Left cardiac atrium (tissue), 4 donors: Measurements from ENCODE around the gene LRIG3. TPM values are rescaled to one million over a fixed set of nuclear protein-coding genes. Genes with fewer than 3 reads are reported as not detected.
"Not testable (repeated sequence)": the region's sequence is repeated elsewhere in the genome, so short reads cannot be mapped to it uniquely, and the experiment has no call there.

ENCODE experiments used
- ATAC-seq, 2 donors: fragments of 200-7000 bp; cut with Tn5 transposase; one replicate each; pipeline ENCODE4 v1.9.1; 2020; ENCODE audit warnings: mild to moderate bottlenecking in 2 of 2, moderate library complexity in 2 of 2
- DNase-seq: peaks from one replicate; pipeline ENCODE4 v3.0.0-alpha.2; 2020
- intact Hi-C, 2 donors: fragments of 100-400 bp; cut with DNase I; formaldehyde crosslinking; loops; one replicate each; pipeline versions ENCODE4 v1.14.1 to v1.15.1; 2022 to 2023
- total RNA-seq, 2 donors: library from RNA; stranded (reverse); fragmentation: NEBNext Ultra II Directional; extraction: Animal tissue kit (Norgen Biotek cat#: 25700); gene quantifications; one replicate each; pipeline ENCODE4 v1.2.1, GENCODE V29; 2021
- donor health status: DM: no; HTN: yes; CAD: no.
- donor health status: DM: no; HTN: yes; CAD: no; lungs with severe emphysema.
- donor health status: DM: yes; HTN: yes; CAD: no.
- donor health status: Dilated cardiomyopathy.

The LRIG3 gene
- total RNA-seq, 2 donors from 2014 or later = 7.3 to 13.0 TPM

DNA sequence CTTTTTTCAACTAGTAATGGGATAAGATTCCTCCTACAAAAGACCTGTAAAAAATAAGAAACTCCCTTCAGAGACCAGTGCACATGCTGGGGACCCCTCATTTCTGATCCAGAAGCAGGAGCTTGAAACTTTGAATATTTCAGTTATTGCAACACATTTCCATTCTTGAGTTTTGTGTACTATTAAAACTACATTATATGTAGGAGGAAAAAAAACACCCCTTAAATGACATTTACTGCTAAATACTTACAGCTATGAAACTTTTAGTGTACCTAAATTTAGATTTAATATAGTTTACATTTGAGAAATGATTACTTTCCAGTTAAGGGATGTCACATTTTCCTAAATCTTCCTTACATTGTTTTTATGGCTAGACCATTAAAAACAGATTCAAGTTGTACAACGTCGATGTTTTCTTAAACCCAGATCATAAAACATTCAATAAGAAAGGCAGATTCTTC is 4.1 kb downstream of the LRIG3 start:
- DNase-seq = no peak
- intact Hi-C loops = no loop called here
- ATAC-seq = no peak

DNA sequence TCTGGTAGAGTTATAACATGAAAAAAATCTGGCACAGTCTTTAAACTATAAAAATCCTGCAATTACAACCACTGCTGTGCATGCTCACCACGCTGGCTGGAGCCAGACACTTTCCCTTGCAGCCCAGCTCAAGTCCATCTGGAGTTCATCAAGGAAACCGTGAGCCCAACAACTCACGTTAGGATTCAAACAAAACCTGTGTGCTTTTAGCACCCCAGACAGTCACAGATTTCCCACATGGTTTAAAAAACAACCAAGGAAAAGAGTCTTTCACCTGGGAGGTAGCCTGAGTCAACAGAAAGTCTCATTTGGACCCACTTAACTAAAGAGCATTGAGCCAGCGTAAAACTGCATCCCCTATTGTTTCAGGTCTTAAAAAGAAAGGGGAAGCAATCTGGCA is 4.7 kb downstream of the LRIG3 start:
- ATAC-seq (peak in 1 of 2 donors; percentile 10), DNase-seq (no peak)
- intact Hi-C loops = no loop called here

DNA sequence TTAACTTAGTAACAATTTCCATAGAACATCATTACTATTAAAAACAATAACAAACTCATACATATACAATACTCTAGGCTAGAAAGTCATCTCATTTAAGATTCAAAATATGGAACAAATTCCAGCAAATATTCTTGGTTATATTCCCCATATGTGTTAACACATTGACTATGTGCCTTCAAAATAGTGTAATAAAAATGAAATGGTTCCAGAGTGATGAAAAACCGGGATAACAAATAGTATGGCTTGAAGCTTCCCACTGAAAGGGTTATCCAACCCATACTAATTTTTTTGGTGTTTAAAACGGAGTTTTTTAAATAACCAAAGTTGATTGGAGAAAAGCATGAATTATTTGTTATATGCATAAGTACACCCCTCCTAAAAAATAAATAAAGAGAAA is 5.3 kb downstream of the LRIG3 start:
- no peak for DNase-seq
- intact Hi-C loops = no loop called here
- ATAC-seq = no peak

DNA sequence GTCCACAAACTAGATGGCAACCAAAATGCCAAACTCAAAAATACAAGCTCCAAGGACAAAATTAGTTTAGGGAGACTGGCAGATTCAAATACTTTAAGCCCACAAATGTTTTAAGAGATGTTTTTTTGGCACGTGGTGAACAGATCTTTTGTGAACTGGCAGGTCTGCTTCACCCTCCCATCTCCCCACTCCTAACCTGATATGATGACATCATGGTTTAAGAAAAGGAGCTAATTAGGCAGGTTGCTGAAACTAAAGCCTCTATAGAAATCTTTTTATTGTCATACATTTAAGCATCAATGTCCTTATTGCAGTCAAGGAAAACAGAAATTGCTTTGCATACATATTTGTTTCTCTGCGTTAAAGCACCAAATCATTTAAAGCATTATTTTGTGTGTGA is 5.8 kb downstream of the LRIG3 start:
- intact Hi-C loops = no loop called here

DNA sequence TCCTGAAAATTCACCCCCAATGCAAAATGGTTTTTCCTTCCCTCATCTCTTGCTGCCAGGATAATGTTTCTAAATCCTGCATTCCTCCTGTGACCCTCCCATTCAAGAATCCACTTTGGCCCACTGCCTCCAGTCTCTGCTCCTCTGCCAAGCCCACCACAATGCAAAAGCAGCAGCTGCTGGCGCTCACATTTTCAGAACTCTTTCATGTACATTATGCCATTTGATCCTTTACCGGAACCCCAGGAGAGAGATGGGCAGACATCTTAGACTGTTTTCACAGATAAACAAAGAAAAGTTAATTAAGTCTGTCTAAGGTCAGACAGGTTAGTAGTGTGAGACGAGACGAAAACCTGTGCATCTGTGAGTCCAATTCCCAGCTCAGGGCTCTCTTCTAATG is 12.9 kb downstream of the LRIG3 start:
- DNase-seq (no peak), ATAC-seq (no peak)
- intact Hi-C loops = no loop called here

More for the DNA sequence above, 5.8 kb downstream of the LRIG3 start:
- DNase-seq (no peak), ATAC-seq (no peak)

DNA sequence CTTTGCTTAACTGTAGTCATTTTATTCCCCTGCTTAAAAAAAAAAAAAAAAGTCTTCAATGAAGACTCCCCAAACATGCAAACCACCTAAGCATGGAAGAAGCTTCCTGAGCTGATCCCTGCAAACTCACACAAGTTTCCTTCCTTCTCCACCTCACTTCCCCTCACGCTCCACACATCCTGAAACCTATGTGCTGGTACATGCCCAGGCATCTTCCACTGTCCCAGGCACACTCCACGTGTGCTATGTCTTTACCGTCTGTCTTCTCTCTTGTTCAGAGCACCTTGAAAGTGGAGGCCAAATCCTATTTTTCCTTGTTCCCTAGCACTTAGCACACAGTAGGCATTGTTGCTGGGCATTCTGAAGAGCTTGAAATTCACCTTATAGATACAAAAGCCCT is 13.4 kb downstream of the LRIG3 start:
- no peak for ATAC-seq
- no peak for DNase-seq
- intact Hi-C loops = no loop called here

DNA sequence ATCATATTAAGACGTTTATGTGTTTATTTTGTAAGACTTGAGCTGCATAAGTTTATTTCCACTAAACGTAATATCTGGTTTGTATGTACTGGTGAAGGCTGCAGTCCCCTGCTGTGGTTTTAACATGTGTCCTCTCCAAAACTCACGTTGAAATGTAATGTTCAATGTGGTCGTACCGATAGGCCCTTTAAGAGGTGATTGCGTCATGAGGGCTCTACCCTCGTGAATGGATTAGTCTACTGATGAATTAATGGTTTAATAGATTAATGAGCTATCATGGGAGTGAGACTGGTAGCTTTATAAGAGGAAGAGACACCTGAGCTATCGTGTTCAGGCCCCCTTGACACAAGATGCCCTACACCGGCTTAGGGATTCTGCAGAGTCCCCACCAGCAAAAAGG is 14.9 kb downstream of the LRIG3 start:
- DNase-seq = no peak
- no peak for ATAC-seq
- intact Hi-C loops = no loop called here

DNA sequence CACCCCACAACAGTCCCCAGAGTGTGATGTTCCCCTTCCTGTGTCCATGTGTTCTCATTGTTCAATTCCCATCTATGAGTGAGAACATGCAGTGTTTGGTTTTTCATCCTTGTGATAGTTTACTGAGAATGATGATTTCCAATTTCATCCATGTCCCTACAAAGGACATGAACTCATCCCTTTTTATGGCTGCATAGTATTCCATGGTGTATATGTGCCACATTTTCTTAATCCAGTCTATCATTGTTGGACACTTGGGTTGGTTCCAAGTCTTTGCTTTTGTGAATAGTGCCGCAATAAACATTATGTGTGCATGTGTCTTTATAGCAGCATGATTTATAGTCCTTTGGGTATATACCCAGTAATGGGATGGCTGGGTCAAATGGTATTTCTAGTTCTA is 17.6 kb downstream of the LRIG3 start:
- DNase-seq, intact Hi-C loops, ATAC-seq: not testable (repeated sequence)

DNA sequence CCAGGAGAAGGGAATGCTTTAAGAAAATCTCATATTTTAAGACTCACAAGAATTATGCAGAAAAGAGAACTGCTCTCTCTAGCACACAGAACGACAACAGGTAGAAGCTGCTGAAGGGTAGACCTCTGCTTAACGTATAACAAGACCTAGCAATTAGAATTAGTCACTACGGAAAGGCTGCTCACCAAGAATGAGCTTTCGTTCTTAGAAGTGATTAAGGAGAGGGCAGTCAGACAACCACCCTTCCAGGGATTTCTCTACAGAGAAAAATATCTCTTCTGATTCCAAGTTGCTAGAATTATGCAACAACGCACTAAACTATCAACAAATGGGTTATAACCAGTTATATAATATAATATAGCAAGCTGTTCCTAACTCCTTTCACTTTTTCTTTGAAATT is 18.6 kb downstream of the LRIG3 start:
- ATAC-seq = peak in 1 of 2 donors; percentile 53
- no peak for DNase-seq
- intact Hi-C loops = no loop called here

DNA sequence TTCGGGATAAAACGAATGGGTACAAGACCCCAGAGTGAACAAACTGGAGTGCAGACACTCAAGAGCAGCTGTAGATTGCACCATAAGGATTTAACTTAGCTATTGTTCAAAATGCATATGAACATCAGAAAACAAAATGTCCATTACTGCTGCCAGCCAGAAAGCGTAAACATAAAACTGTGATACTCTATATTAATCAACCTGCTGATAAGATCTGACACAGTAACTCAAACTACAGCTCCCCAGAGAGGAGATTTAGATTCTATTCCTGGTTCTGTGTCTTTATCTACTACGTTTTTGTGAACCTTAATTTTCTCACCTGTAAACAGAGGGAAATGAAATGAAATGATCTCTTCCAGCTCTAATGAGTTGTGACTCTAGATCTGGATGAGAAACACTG is 22.3 kb downstream of the LRIG3 start:
- intact Hi-C loops = no loop called here
- DNase-seq = no peak

DNA sequence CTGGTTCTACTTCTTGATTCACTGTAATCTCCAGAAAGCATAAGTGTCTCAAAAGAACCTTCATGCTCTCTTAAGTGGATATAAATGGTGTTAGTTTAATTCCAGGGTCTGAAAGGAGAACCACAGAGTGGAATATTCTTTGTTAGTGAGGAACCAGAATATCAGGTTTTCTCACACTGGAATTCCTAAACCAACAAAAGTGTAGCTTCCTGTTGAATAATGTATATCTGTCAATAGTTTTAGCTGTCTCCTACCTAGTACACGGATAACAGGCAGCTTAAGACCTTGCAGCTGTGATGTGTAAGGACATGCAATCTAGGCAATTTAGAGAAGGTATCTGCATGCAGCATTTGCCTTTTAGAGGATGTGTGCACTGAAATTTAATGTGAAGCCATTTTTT is 24.0 kb downstream of the LRIG3 start:
- intact Hi-C loops = no loop called here
- no peak for ATAC-seq
- no peak for DNase-seq

More for the DNA sequence above, 22.3 kb downstream of the LRIG3 start:
- no peak for ATAC-seq

DNA sequence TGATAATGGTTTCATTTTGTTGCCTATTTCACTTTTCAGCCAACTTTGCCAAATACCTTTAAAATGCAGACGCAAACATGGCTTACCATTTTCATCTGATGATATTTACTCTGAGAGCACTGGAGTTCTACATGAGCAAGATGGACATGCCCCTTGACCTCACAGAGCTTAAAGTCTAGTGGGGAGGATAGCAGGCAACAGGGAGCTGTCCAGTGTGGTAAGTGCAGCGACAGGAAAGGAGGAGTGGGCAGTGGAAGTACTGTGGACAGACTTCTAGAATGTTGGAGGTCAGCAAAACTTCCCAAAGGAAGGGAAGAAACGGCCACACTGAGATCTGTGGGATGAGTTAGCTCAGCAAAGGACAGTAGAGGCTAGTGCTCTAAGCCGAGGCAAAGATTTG is 25.3 kb downstream of the LRIG3 start:
- intact Hi-C loops = no loop called here
- DNase-seq (no peak), ATAC-seq (peak; percentile 36 to 47)

DNA sequence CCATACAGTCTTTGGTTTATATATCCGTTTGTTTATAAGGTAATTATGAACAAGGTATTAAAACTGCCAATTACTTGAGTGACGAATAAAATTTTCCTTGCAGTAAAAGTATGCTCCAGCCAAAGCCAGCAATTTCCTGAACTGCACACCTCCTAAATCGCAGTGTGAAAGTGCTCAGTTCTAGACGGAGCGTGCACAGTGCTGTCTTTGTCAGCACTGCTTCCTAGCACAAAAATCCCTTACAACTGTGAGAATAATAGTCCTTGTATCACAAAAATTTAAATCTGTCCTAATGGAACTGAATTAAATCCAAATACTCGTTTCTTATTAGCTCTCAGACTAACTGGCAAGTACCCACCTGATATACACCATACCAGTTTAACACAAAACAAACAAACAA is 26.3 kb downstream of the LRIG3 start:
- intact Hi-C loops = no loop called here
- no peak for DNase-seq
- ATAC-seq = no peak

DNA sequence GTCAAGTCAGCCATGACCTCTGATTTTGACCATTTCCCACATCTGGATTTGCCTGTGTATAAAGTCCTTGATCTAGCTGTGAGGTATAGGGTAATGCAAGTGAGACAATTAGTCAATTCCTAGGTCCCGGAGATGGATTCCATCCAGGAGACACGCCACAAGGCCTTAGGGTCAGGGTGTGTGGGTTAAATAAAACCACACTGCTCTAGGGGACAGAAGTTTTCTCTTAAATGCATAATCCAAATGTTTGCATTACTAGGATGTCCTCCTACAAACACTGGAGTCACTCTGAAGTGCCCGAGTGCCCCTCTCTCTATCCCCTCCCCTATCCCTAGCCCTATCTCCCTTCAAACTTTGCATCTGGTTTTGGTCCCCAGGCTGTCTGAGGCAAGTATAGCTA is 26.8 kb downstream of the LRIG3 start:
- intact Hi-C loops = no loop called here
- DNase-seq (no peak), ATAC-seq (no peak)

DNA sequence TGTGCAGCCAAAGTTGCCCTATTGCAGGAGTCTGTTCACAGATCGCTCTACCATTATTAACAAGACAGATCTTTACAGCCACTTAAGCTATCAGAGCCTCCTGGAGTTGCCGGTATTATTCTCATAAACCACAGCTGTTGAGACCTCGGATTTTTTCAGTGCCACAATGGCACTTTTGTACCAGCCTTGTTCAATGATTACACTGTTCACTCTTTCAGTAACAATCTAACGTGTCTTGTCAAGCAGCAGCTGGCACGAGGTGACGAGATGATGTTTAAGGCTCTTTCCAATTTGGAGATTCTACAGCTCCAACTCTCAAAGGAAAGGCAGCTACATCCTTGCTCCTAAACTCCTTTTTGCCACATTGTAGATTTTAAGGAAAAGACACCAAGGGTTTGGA is 30.7 kb downstream of the LRIG3 start:
- intact Hi-C loops = no loop called here
- ATAC-seq = no peak

DNA sequence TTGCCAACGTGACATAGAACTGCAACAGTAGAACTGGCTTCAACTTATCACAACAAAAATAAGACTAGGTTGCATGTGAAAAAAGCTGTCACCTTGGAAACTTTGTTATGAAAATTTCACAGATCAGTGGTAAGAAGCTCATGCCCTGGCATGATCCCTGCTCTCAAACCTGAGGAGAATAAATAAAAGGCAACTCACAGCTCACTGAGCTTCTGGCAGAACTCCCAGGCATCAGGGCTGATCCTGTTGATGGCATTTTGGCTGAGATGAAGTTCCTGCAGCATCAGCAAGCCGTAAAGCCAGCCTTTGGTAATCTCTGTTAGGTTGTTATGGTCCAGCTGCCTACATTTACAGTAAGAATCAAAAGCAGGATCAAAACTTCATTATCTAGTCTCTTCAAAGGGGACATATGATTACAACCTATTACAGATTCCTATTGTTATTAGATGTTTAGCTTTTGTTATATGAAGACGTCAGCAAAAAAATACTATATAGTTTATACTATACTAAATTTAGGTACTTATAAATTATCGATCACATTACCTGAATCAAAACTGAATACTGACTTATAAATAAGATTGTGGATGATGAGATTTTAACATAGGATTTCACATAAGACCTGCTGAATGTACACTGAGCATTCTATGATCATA is 32.0 kb downstream of the LRIG3 start:
- ATAC-seq = peak; percentile 78 to 96
- DNase-seq = peak; percentile 69
- intact Hi-C loops = no loop called here

More for the DNA sequence above, 30.7 kb downstream of the LRIG3 start:
- no peak for DNase-seq

DNA sequence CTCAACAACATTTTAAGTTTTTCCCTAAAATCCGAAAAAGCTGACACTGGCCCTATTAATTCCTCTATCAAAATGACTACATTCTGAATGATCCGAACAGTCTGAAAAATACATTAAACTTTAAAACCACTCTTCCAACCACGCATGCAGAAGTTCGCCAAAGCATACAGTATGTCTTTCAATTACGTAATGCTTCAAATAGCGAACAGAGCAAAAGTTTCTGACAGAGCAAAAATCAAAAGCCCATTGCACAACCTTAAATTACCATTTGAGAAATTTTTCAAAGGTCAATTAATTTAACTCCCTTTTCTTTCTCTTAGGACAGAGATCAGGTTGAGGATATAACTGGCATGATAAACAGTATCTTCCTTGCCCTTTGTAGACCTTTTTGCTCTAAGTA is 33.2 kb downstream of the LRIG3 start:
- intact Hi-C loops = no loop called here
- ATAC-seq = no peak
- no peak for DNase-seq

DNA sequence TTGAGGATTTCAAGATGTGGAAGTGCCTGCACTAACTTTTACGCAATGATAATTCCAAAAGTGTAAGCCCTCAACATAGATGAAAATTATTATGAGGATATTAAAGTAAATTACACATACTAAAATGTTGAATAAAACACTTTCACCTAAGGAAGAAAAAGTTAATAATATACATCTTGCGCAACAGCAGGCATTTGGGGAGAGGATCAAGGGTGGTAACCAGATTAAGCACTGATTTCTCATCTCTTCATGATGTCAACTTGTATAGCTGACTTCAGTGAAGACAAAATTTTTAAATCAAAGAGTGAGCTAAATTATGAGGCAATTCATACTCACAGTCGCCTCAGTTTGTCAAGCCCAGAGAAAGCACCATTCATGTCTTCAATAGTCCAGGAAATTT is 33.8 kb downstream of the LRIG3 start:
- ATAC-seq (no peak), DNase-seq (no peak)
- intact Hi-C loops = no loop called here

DNA sequence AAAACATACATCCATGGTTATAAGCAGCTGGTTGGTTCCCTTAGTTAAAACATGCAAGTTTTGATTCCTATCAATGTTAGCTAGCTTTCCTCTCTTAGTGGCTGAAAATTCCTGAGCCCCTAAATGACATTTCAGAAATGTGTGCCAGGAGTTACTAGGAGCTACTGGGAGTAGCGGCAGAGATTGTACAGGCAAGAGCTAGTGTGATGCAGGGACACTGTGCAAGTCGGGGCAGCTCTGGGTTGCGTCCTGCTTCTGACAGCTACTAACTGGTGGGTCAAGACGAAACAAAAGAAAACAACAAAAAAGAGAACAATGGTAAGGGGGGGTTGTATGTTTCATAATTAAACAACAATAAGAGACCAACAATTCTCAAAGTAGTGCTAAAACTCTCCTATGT is 35.4 kb downstream of the LRIG3 start:
- intact Hi-C loops = no loop called here
- ATAC-seq (no peak), DNase-seq (no peak)

DNA sequence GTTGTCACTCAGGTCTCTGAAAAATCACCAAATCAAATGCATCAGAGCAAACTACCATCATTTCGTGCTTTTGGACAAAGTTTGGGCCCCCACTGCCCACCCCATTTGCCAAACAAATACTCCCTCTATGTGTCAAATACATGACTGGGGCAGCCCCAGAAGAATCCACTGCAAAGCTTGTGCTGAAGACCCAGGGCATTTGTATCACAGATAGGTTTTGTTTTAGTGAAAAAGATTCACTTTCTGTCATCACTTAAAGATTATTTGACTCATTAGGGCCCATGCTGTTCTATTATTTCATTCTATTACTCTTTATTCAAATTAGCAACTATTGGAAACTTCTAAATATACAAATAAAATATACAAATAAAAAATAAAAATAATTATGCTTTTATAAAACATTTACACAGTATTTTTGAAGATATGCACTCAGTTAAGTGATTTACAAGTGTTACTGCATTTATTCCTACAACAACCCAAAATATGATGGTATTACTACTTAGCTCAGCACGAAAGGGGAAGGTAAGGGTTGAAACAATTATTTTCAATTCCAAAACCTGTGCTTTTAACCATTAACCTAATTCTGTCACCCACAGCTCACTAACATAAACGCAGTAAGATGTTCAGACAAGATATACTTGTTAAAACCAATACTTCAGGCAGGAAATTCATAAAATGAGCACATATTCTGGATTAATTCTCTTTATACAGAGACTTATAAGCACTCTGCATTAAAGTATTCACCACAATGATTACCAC is 36.5 kb downstream of the LRIG3 start:
- intact Hi-C loops = no loop called here
- DNase-seq (no peak), ATAC-seq (no peak)

DNA sequence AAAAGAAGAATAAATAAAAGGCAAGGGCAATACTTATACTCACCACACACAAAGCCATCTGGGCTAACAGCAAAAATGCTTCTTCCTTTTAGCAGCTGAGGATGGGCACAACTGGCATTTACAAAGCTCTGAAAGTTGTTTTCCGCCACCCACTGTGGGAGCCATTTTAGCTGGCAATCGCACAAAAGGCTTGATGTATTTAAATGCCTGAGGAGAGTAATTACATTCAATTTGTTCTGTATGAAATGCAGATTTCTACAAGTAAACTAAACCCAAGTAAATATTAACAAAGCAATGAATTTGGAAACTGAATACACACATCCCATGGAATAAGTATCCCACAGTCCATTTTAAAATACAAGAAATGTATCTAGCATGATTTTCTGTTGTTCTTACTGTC is 37.5 kb downstream of the LRIG3 start:
- ATAC-seq (no peak), DNase-seq (no peak)
- intact Hi-C loops = no loop called here
